K562 (cell line): Measurements from ENCODE around the gene KRTAP22-2. TPM values are rescaled to one million over a fixed set of nuclear protein-coding genes. Genes with fewer than 3 reads are reported as not detected.

Experiments used
- ATAC-seq: fragments of 200-7000 bp; cut with Tn5 transposase; 3 replicates; pipeline ENCODE4 v1.9.1; 2020; ENCODE audit warnings: moderate library complexity
- BruUV-seq: library from RNA; stranded (reverse); fragments of 400-500 nt; replicated peaks from 2 replicates; lab custom pipeline; 2021; lab: Mats Ljungman, UMichigan
- CTCF ChIA-PET: fragments of 300-600 bp; formaldehyde crosslinking; extraction: SDS; loops from one replicate; lab custom pipeline; 2021; ENCODE audit warnings: low intra/inter-chr PET ratio; lab: Yijun Ruan, JAX
- POLR2A ChIA-PET: fragments of 300-600, 350-650 bp; sonication (Branson Sonifier 250); formaldehyde crosslinking; extraction: SDS; loops from one replicate; lab custom pipeline; 2021; ENCODE audit warnings: antibody characterized with exemption, inconsistent platforms; lab: Yijun Ruan, JAX
- DNase-seq, 4 experiments: peaks; one replicate each; pipeline versions ENCODE4 v3.0.0 to v3.0.0-alpha.2; 2011 to 2018; ENCODE audit warnings: low spot score in 3 of 4, mixed read lengths in 3 of 4; ENCODE audit errors: extremely low read depth in 1 of 4
- FAIRE-seq: peaks from 2 replicates; lab custom pipeline; 2011; peaks lifted over from hg19 to GRCh38; lab: Jason Lieb, UNC
- H2AFZ ChIP-seq: 2 replicates; pipeline ENCODE4 v1.6.0; 2011; ENCODE audit warnings: low read depth, low read length, control low read depth, inconsistent platforms
- H3K27ac ChIP-seq: fragments of 200-600 bp; 3 replicates; pipeline ENCODE4 v1.8.0; 2011; ENCODE audit warnings: low read depth, mild to moderate bottlenecking, control low read depth, inconsistent platforms, low read length, moderate library complexity, mixed read lengths; ENCODE audit errors: extremely low read depth
- H3K27me3 ChIP-seq, 2 experiments: fragments of 300-600 bp in 1 of 2; 2 replicates in 1 of 2; 3 replicates in 1 of 2; pipeline versions ENCODE4 v1.6.0 to v1.8.0; 2011; ENCODE audit warnings: inconsistent platforms in 2 of 2, low read length in 2 of 2, mild to moderate bottlenecking in 1 of 2, mixed read lengths in 1 of 2, moderate library complexity in 1 of 2; ENCODE audit not compliant: control insufficient read depth in 2 of 2, insufficient read depth in 2 of 2
- H3K36me3 ChIP-seq: fragments of 300-600 bp; 3 replicates; pipeline ENCODE4 v1.8.0; 2011; ENCODE audit warnings: mild to moderate bottlenecking, low read length, inconsistent platforms; ENCODE audit not compliant: control insufficient read depth, insufficient read depth
- H3K4me1 ChIP-seq, 2 experiments: fragments of 200-600 bp in 1 of 2; replicated peaks in 1 of 2; 2 replicates in 1 of 2; 3 replicates in 1 of 2; pipeline versions ENCODE4 v1.5.1 to v1.8.0; 2011; ENCODE audit warnings: inconsistent platforms in 2 of 2, low read length in 2 of 2, mild to moderate bottlenecking in 1 of 2, mixed read lengths in 1 of 2, moderate library complexity in 1 of 2; ENCODE audit not compliant: control insufficient read depth in 2 of 2, insufficient read depth in 2 of 2
- H3K4me2 ChIP-seq: 2 replicates; pipeline ENCODE4 v1.6.1; 2011; ENCODE audit warnings: low read length, control low read depth, inconsistent platforms, mixed read lengths; ENCODE audit not compliant: insufficient read depth
- H3K4me3 ChIP-seq: fragments of 200-600 bp; sonication (generic), shearing (Covaris generic); 2 replicates; pipeline ENCODE4 v1.5.1; 2016; ENCODE audit warnings: control low read depth, inconsistent platforms
- H3K79me2 ChIP-seq: fragments of 200-600 bp; 3 replicates; pipeline ENCODE4 v1.8.0; 2011; ENCODE audit warnings: low read length, inconsistent platforms; ENCODE audit not compliant: control insufficient read depth, insufficient read depth
- H3K9ac ChIP-seq, 2 experiments: 2 replicates each; pipeline versions ENCODE4 v1.6.0 to v1.6.1; 2011; ENCODE audit warnings: low read depth in 2 of 2, low read length in 2 of 2, control low read depth in 1 of 2, inconsistent platforms in 1 of 2, mild to moderate bottlenecking in 1 of 2, mixed read lengths in 1 of 2; ENCODE audit not compliant: insufficient read depth in 1 of 2
- H3K9me1 ChIP-seq: one replicate; pipeline ENCODE4 v1.6.0; 2011; ENCODE audit warnings: inconsistent platforms, mild to moderate bottlenecking, low read length, moderate library complexity; ENCODE audit not compliant: control insufficient read depth, insufficient read depth
- H3K9me3 ChIP-seq: replicated peaks from 2 replicates; pipeline ENCODE4 v1.5.1; 2011; ENCODE audit warnings: low read depth, low read length, inconsistent platforms; ENCODE audit not compliant: control insufficient read depth, insufficient read depth
- H4K20me1 ChIP-seq: replicated peaks from 2 replicates; pipeline ENCODE4 v1.6.1; 2011; ENCODE audit warnings: low read length, inconsistent platforms, mixed read lengths; ENCODE audit not compliant: control insufficient read depth, insufficient read depth
- ATF3 ChIP-seq, 2 experiments: fragments of 450-650 bp in 1 of 2; sonication (generic) in 1 of 2; formaldehyde crosslinking in 1 of 2; IDR thresholded peaks in 1 of 2; conservative IDR thresholded peaks in 1 of 2; 2 replicates each; pipeline versions ENCODE4 v1.6.1 to v1.8.1; 2016 to 2023; ENCODE audit warnings: mild to moderate bottlenecking in 2 of 2, moderate library complexity in 2 of 2, inconsistent platforms in 1 of 2, missing genetic modification reagents in 1 of 2
- ATF4 ChIP-seq: fragments of 450-650 bp; formaldehyde crosslinking; IDR thresholded peaks from 2 replicates; pipeline ENCODE4 v1.4.0; 2022; ENCODE audit warnings: mild to moderate bottlenecking, moderate library complexity
- CLOCK ChIP-seq: fragments of 250-450 bp; sonication (Bioruptor Pico); IDR thresholded peaks from 2 replicates; pipeline ENCODE4 v1.4.0; 2020; ENCODE audit warnings: mild to moderate bottlenecking, moderate library complexity, borderline replicate concordance
- EP400 ChIP-seq: fragments of 450-650 bp; IDR thresholded peaks from 2 replicates; pipeline ENCODE4 v1.6.1; 2017; ENCODE audit warnings: antibody characterized with exemption, mild to moderate bottlenecking, moderate library complexity
- NR2C1 ChIP-seq, 2 experiments: fragments of 450-650 bp; IDR thresholded peaks; 2 replicates each; pipeline ENCODE4 v1.6.1; 2017; ENCODE audit warnings: mild to moderate bottlenecking in 2 of 2, antibody characterized with exemption in 1 of 2, inconsistent platforms in 1 of 2, missing compliant biosample characterization in 1 of 2, missing genetic modification characterization in 1 of 2
- TBP ChIP-seq: optimal IDR thresholded peaks from 2 replicates; pipeline ENCODE3; 2011; ENCODE audit warnings: low read depth, low read length, improper control_type of control experiment
- TRIM24 ChIP-seq, 2 experiments: fragments of 450-650 bp; IDR thresholded peaks; 2 replicates each; pipeline ENCODE4 v1.6.1; 2016
- USF2 ChIP-seq: sonication (generic); formaldehyde crosslinking; IDR thresholded peaks from 2 replicates; pipeline ENCODE4 v1.5.0; 2020; ENCODE audit warnings: missing genetic modification reagents
- ZNF398 ChIP-seq: fragments of 250-450 bp; sonication (Bioruptor Pico); IDR thresholded peaks from 2 replicates; pipeline ENCODE4 v1.8.0; 2021; ENCODE audit warnings: moderate library complexity, mild to moderate bottlenecking, inconsistent platforms
- ZNF444 ChIP-seq: fragments of 250-450 bp; sonication (Bioruptor Pico); IDR thresholded peaks from 2 replicates; pipeline ENCODE4 v1.4.0; 2020; ENCODE audit warnings: mild to moderate bottlenecking, moderate library complexity
- ZNF644 ChIP-seq: fragments of 200-800 bp; sonication (Bioruptor generic); IDR thresholded peaks from 2 replicates; pipeline ENCODE4 v1.6.1; 2016; ENCODE audit warnings: low read depth, missing genetic modification characterization, missing compliant biosample characterization
- ZNF696 ChIP-seq: fragments of 250-450 bp; sonication (Bioruptor Pico); conservative IDR thresholded peaks from 2 replicates; pipeline ENCODE4 v1.4.0; 2020; ENCODE audit warnings: mild to moderate bottlenecking, moderate library complexity
- ZNF79 ChIP-seq: fragments of 250-450 bp; sonication (Bioruptor Pico); IDR thresholded peaks from 2 replicates; pipeline ENCODE4 v1.4.0; 2020; ENCODE audit warnings: low read depth, mild to moderate bottlenecking, moderate library complexity
- WGBS: fragments of 100-300 bp; shearing (Covaris generic); methylation state at CpG from one replicate; pipeline ENCODE4 v1.1.6; 2016; ENCODE audit warnings: low coverage, mixed read lengths; ENCODE audit not compliant: insufficient coverage; ENCODE audit errors: missing lambda C conversion rate; 5-methylcytosine and 5-hydroxymethylcytosine counted together
- in situ Hi-C: fragments of 300-500 bp; cut with MboI; formaldehyde crosslinking; loops from 4 replicates; pipeline ENCODE4 v1.15.0; 2018; ENCODE audit warnings: inconsistent platforms, mixed read lengths
- intact Hi-C: fragments of 100-400 bp; cut with micrococcal nuclease; formaldehyde crosslinking; loops from 2 replicates; pipeline ENCODE4 v1.14.2; 2022
- polyA plus RNA-seq, 8 experiments: library from polyadenylated mRNA; depleted of rRNA in 4 of 8; stranded (reverse) in 5 of 8; unstranded in 3 of 8; fragments of >200 nt; fragmentation: Nextera tagmentation in 2 of 8; fragmentation: Illumina TruSeq in 1 of 8; extraction: Ambion mirVana in 2 of 8; extraction: Trizol in 1 of 8; gene quantifications; 2 replicates each; pipeline versions ENCODE4 v1.2.1 to v1.2.3, GENCODE V29; 2011 to 2014; ENCODE audit warnings: inconsistent platforms in 1 of 8, missing spikeins in 1 of 8
- total RNA-seq, 7 experiments: library from RNA; depleted of rRNA in 6 of 7; stranded (reverse); fragments of >200 nt in 6 of 7; fragmentation: Illumina TruSeq in 2 of 7; extraction: Trizol in 2 of 7; gene quantifications; 2 replicates each; pipeline versions ENCODE4 v1.2.1 to v1.2.3, GENCODE V29; 2011 to 2021; ENCODE audit warnings: low replicate concordance in 1 of 7

The KRTAP22-2 gene
- total and polyA plus RNA-seq, 9 of the 15 experiments (the other 6 are each of a cell fraction or from before 2014, with no cell fraction given): not detected

GRCh38 chr21:30625449-30626165, 35.4 kb upstream of the KRTAP22-2 start:
- in situ Hi-C loops: no loop called here
- ATAC-seq (no peak), FAIRE-seq (no peak), DNase-seq (no peak)
- Histone ChIP-seq H3K9ac (no peak overlapping the region), H3K4me1 (no peaks in the 10 kb centered on the region), H3K27ac (no peak overlapping the region), H3K79me2 (no peaks in the 10 kb centered on the region), H3K4me3 (no peak overlapping the region), H3K4me2 (no peak overlapping the region), H3K27me3 (no peaks in the 10 kb centered on the region), H2AFZ (no peak overlapping the region), H4K20me1 (no peaks in the 10 kb centered on the region), H3K9me3 (no peaks in the 10 kb centered on the region), H3K36me3 (no peaks in the 10 kb centered on the region), H3K9me1 (no peaks in the 10 kb centered on the region)
- 1% methylated on average over 4 of the region's 4 CpGs for WGBS
- POLR2A ChIA-PET: no interaction called here
- BruUV-seq: no TSS peak
- intact Hi-C loops: no loop called here
- CTCF ChIA-PET: no interaction called here
- TF ChIP-seq NR2C1 (IDR thresholded peaks at IDR 0.05) (no peak), NR2C1 (tag; IDR thresholded peaks at IDR 0.05) (no peak), TRIM24 (IDR thresholded peaks at IDR 0.05) (no peak), ATF4 (CRISPR knock-in tag) (no peak), TBP (no peak), USF2 (no peak), EP400 (no peak), ZNF644 (tag) (no peak), ATF3 (IDR thresholded peaks at IDR 0.05) (no peak), ATF3 (CRISPR knock-in tag; conservative IDR thresholded peaks at IDR 0.05) (no peak), ZNF79 (no peak), ZNF444 (CRISPR knock-in tag) (no peak), ZNF696 (CRISPR knock-in tag) (no peak), ZNF398 (no peak), CLOCK (CRISPR knock-in tag) (no peak)
